ENCODE data around the gene TADA2A.
"Not testable (repeated sequence)": the region's sequence is repeated elsewhere in the genome, so short reads cannot be mapped to it uniquely, and the experiment has no call there.

TADA2A gene

GRCh38 chr17:37492167-37492566 is 85.5 kb downstream of the TADA2A start:
- DNase-seq (ENCODE audit: low read depth) = no peak

DNA sequence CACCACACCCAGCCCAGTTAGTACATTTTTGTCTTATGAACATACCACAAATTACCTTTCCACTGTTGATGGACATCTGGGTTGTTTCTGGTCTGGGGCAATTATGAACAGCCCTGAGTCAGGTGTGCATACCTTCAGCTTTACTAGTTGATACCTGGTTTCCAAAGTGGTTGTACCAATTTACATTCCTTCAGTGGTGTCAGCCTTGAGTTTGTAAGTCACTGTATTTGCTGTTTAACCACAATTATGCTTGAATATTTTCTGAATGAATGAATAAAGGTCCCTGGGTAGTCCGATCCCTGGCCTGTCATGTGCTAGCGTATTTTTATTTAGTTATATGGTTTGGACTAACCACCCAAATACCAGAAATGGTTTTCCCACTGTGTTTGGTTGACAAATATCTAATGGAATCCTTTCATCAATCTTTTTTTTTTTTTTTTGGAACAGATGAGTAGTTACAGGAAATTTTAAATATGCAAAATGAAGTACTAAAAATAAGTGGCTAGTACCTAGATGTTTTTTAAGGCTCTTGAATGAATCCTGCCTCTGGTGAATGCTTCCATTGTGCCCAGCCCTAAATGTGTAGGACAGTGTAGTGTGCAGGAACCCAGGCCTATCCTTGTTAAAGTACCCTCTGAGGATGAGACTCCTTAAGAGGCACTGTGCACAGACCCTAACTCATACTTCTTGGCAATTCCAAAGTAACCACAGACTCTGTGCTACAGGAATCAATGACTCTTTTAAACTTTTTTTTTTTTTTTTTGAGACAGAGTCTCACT is 86.8 kb downstream of the TADA2A start:
- DNase-seq (ENCODE audit: low read depth) = no peak

- no peak for DNase-seq (ENCODE audit: low read depth)
Observed at GRCh38 chr17:37494401-37494831, 87.7 kb downstream of the TADA2A start.

GRCh38 chr17:37494971-37495370 is 88.3 kb downstream of the TADA2A start:
- DNase-seq (ENCODE audit: low read depth) = no peak

GRCh38 chr17:37500378-37500777 is 93.7 kb downstream of the TADA2A start:
- DNase-seq (ENCODE audit: low read depth) = no peak

GRCh38 chr17:37502009-37502936 is 95.6 kb downstream of the TADA2A start:
- DNase-seq (ENCODE audit: low read depth) = no peak

DNA sequence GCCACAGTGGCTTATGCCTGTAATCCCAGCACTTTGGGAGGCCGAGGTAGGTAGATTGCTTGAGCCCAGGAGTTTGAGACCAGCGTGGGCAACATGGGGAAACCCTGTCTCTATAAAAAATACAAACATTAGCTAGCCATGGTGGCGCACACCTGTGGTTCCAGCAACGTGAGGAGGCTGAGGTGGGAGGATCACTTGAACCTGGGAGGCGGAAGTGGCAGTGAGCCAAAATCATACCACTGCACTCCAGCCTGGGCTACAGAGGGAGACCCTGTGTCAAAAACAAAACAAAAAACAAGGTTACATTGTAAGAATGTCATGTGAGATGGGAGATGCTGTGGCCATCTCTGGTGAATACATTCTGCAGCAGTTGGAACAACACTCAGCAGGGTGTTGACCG is 96.5 kb downstream of the TADA2A start:
- no peak for DNase-seq (ENCODE audit: low read depth)

- no peak for DNase-seq (ENCODE audit: low read depth)
Observed at GRCh38 chr17:37505333-37505732, 98.6 kb downstream of the TADA2A start.

- no peak for DNase-seq (ENCODE audit: low read depth)
Observed at GRCh38 chr17:37506678-37507077, 100.0 kb downstream of the TADA2A start.

DNA sequence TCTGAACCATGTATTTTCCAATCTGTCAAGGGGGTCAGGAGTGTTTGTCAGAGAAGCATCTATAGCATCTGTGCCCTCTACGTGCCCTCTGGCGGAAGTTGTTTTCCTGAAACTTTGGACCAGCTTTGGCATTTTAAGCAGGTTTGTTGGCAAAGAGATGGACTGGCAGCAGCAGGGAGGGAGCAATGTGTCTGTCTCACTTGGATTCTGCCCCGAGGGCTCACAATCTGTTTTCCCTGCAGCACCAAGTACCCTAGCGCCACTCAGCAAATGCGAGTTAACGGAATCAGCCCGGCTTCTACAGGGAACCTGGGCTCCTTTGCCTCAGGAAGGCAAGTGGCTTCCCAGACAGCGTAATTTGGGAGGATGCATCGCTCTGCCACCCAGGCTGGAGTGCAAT is 100.4 kb downstream of the TADA2A start:
- no peak for DNase-seq (ENCODE audit: low read depth)

DNA sequence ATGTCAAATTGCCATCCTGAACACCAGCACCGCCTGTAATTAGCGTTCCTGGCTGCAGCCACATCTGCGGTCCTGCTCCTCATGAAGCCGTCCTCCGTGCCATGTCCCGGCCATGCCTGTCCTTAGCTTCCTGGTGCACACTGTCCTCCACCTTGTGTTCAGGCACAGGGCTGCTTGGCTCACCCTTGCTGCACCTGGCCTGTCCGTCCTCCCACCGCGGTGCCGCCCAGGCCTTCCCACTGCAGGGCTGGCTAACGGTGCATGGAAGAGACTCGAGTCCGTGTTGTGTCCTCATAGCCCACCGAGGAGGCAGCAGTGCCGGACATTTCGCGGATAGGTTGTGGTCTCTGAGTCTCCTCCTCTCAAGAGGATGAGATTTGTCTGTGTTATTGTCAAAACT is 103.4 kb downstream of the TADA2A start:
- no peak for DNase-seq (ENCODE audit: low read depth)

GRCh38 chr17:37511642-37512041 is 105.0 kb downstream of the TADA2A start:
- not testable (repeated sequence) for DNase-seq (ENCODE audit: low read depth)

GRCh38 chr17:37512442-37513068 is 105.9 kb downstream of the TADA2A start:
- DNase-seq (ENCODE audit: low read depth) = no peak

DNA sequence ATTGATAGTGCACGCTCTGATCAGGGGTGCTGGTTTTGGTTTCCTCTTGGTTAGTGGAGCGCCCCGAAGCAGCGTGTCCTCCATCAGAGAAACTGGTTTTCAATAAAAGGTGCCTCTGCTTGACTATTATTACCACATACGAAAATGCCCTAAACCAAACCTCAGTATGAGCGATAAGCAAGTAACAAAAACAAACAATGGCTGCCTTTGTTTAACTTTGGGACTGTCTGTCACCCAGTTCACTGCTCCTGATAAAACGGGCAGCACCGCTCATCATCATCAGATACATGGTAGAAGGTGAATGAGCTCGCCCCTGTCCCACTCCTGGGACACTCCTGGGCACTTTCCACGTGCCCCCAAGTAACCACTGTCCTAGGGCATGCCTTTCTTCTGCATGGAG is 107.0 kb downstream of the TADA2A start:
- DNase-seq (ENCODE audit: low read depth) = no peak

DNA sequence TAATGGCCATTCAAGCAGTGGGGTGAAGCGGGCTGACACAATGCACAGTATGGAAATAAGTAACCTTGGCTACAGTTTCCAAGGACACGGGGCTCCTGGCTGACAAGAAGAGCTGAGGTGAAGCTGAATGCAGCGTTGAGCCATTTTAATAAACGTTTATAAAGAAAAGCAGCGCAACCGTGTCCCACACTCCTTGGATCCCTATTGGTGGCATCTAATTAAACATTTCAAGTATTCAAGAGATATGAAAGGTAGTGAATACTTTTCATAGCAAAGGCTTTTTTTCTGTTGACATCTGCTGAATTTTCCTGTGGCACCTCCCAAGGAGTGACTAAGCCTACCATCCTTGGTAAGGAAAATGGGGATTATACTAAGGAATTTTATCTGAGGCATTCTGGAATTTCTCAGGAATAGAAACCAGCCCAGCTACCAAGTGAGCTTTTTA is 109.5 kb downstream of the TADA2A start:
- DNase-seq (ENCODE audit: low read depth) = no peak

GRCh38 chr17:37517881-37518280 is 111.2 kb downstream of the TADA2A start:
- DNase-seq (ENCODE audit: low read depth) = no peak

DNA sequence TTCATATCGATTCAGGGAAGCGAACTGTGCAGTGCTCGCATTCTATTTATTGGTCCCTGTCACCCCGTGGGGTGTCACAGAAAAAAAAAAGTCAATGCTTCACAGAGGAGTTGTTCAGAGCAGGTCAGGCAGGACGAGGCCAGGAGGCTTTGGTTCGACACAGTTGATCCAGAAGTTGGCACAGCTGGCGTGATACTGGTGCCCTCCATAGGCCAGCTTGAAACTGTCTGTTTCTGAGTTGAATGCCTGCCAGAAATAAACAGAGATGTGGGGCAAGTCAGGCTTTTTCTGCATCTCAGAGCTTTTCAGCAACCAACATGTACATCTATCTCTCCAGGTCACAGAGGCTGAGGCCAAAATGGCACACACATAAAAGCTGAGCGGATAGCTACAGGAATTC is 112.1 kb downstream of the TADA2A start:
- DNase-seq (ENCODE audit: low read depth) = no peak

GRCh38 chr17:37519251-37519985 is 112.7 kb downstream of the TADA2A start:
- DNase-seq (ENCODE audit: low read depth) = no peak

GRCh38 chr17:37520174-37520573 is 113.5 kb downstream of the TADA2A start:
- DNase-seq (ENCODE audit: low read depth) = no peak

GRCh38 chr17:37521821-37522220 is 115.1 kb downstream of the TADA2A start:
- no peak for DNase-seq (ENCODE audit: low read depth)

DNA sequence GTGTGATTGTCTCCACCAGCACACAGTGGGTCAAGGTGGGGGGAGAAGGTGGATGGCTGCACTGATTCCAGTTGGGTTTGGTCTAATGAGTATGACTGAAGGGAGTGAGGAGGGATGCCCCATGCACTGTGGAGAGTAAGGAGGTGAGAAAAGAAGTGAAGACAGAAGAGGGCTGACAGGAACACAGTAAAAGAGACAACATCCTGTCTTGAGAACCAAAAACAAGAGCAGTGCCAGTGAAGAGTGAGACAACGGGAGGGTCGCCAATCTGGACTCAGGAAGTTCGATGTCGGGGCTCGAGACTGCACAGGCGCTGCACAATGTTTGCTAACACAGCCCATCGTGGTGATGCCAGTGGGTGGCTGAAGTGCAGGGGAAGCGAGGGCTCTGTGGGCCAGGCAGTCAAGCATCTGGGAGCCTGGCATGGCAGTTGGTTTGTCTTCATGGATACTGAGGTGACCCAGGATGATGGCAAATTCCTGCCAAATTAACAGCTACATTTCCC is 117.1 kb downstream of the TADA2A start:
- no peak for DNase-seq (ENCODE audit: low read depth)
